ENCODE results near the gene SYNE3. TPM values are rescaled to one million over a fixed set of nuclear protein-coding genes. Genes with fewer than 3 reads are reported as not detected.

SYNE3 gene
- total and polyA plus RNA-seq, 2 donors (not counting 1 experiment from before 2014, with no cell fraction given) = 17.8 to 76.1 TPM

GRCh38 chr14:95544588-95544987 is 28.1 kb upstream of the SYNE3 start:
- Histone ChIP-seq H3K36me3 (replicated peaks in 1 of 2; ENCODE audit: control extremely low read depth in 1 of 2, control insufficient read depth in 1 of 2, extremely low read depth in 1 of 2, insufficient read depth in 2 of 2, low read length in 1 of 2) (peaks cover 5 to 11% of the 10 kb centered on the region in 2 experiments), H3K9ac (ENCODE audit: low read length) (no peak overlapping the region), H3K4me1 (ENCODE audit: control insufficient read depth in 2 of 2, insufficient read depth in 2 of 2, low read length in 2 of 2) (no peaks in the 10 kb centered on the region), H4K20me1 (ENCODE audit: control insufficient read depth, insufficient read depth, low read length, poor library complexity, severe bottlenecking) (no peaks in the 10 kb centered on the region), H2AFZ (ENCODE audit: insufficient read depth, low read depth, low read length, poor library complexity, severe bottlenecking) (no peak overlapping the region), H3K27me3 (replicated peaks in 1 of 4; ENCODE audit: control extremely low read depth in 1 of 4, control insufficient read depth in 3 of 4, insufficient read depth in 4 of 4, low read length in 3 of 4) (no peaks in the 10 kb centered on the region), H3K4me3 (ENCODE audit: control extremely low read depth in 1 of 5, extremely low read depth in 1 of 5, insufficient read depth in 1 of 5, low read depth in 2 of 5, low read length in 4 of 5) (no peak overlapping the region), H3K9me3 (ENCODE audit: control extremely low read depth in 1 of 3, control insufficient read depth in 2 of 3, insufficient read depth in 1 of 3, low read length in 2 of 3) (no peaks in the 10 kb centered on the region), H3K4me2 (replicated peaks; ENCODE audit: low read depth, low read length, poor library complexity, severe bottlenecking) (no peak overlapping the region), H3K79me2 (ENCODE audit: control insufficient read depth, insufficient read depth, low read length) (peaks cover 29% of the 10 kb centered on the region), H3K27ac (ENCODE audit: low read length in 2 of 2) (no peak overlapping the region)
- POLR2A ChIA-PET = no interaction called here
- peaks cover 6% of the 10 kb centered on the region for H3K4me1 Mint-ChIP-seq
- H3K27me3 Mint-ChIP-seq = no peaks in the 10 kb centered on the region
- 86% methylated on average over 4 of the region's 8 CpGs for WGBS (ENCODE audit: insufficient coverage)
- no peak overlapping the region for H3K27ac Mint-ChIP-seq
- DNase-seq = no peak
- CTCF ChIA-PET = interaction anchor here (1.3 to 1.7 kb wide), 2 partner anchors 16 to 102 kb away, joined by 3 to 5 read pairs; no protein-coding TSS in a partner anchor
- TF ChIP-seq EZH2 (IDR thresholded peaks at IDR 0.05; ENCODE audit: borderline replicate concordance, insufficient read depth, low read depth, low read length, poor library complexity, severe bottlenecking) (no peak), CTCF (IDR thresholded peaks at IDR 0.05) (no peak)
- H3K9me3 Mint-ChIP-seq (ENCODE audit: insufficient read depth) = no peaks in the 10 kb centered on the region
- no peak for ATAC-seq (ENCODE audit: low read depth)
- H3K4me3 Mint-ChIP-seq = no peak overlapping the region
- intact Hi-C loops (cut with micrococcal nuclease) = no loop called here

- peaks cover 44% of the 10 kb centered on the region for H3K79me2 ChIP-seq (ENCODE audit: control insufficient read depth, insufficient read depth, low read length)
- Mint-ChIP-seq H3K9me3 (ENCODE audit: insufficient read depth) (no peaks in the 10 kb centered on the region), H3K27ac (no peak overlapping the region), H3K27me3 (no peaks in the 10 kb centered on the region), H3K4me1 (peaks cover 11% of the 10 kb centered on the region), H3K4me3 (no peak overlapping the region)
- H3K9ac ChIP-seq (ENCODE audit: low read length) = no peak overlapping the region
- H3K36me3 ChIP-seq (replicated peaks in 1 of 2; ENCODE audit: control extremely low read depth in 1 of 2, control insufficient read depth in 1 of 2, extremely low read depth in 1 of 2, insufficient read depth in 2 of 2, low read length in 1 of 2) = peaks cover 5 to 11% of the 10 kb centered on the region in 2 experiments
- H3K4me1 ChIP-seq (ENCODE audit: control insufficient read depth in 2 of 2, insufficient read depth in 2 of 2, low read length in 2 of 2) = no peaks in the 10 kb centered on the region
- no peak for DNase-seq
- H3K4me3 ChIP-seq (ENCODE audit: control extremely low read depth in 1 of 5, extremely low read depth in 1 of 5, insufficient read depth in 1 of 5, low read depth in 2 of 5, low read length in 4 of 5) = no peak overlapping the region
- H3K27ac ChIP-seq (ENCODE audit: low read length in 2 of 2) = no peak overlapping the region
- no peaks in the 10 kb centered on the region for H3K27me3 ChIP-seq (replicated peaks in 1 of 4; ENCODE audit: control extremely low read depth in 1 of 4, control insufficient read depth in 3 of 4, insufficient read depth in 4 of 4, low read length in 3 of 4)
- no peak overlapping the region for H3K4me2 ChIP-seq (replicated peaks; ENCODE audit: low read depth, low read length, poor library complexity, severe bottlenecking)
- ChIA-PET CTCF (interaction anchor here (0.7 kb wide), 1 partner anchor 98 kb away, joined by 3 read pairs; no protein-coding TSS in a partner anchor), POLR2A (no interaction called here)
- 100% methylated on average over 1 of the region's 5 CpGs for WGBS (ENCODE audit: insufficient coverage)
- no peak overlapping the region for H2AFZ ChIP-seq (ENCODE audit: insufficient read depth, low read depth, low read length, poor library complexity, severe bottlenecking)
- intact Hi-C loops (cut with micrococcal nuclease) = no loop called here
- no peak for TF ChIP-seq CTCF (IDR thresholded peaks at IDR 0.05)
- no peak for TF ChIP-seq EZH2 (IDR thresholded peaks at IDR 0.05; ENCODE audit: borderline replicate concordance, insufficient read depth, low read depth, low read length, poor library complexity, severe bottlenecking)
- no peaks in the 10 kb centered on the region for H4K20me1 ChIP-seq (ENCODE audit: control insufficient read depth, insufficient read depth, low read length, poor library complexity, severe bottlenecking)
- no peak for ATAC-seq (ENCODE audit: low read depth)
- H3K9me3 ChIP-seq (ENCODE audit: control extremely low read depth in 1 of 3, control insufficient read depth in 2 of 3, insufficient read depth in 1 of 3, low read length in 2 of 3) = no peaks in the 10 kb centered on the region
Measured at GRCh38 chr14:95543021-95543420, 26.6 kb upstream of the SYNE3 start.

All from B cell (primary cell).